Colonic mucosa (tissue), 4 donors: Measurements from ENCODE around the gene LYZL6. TPM values are rescaled to one million over a fixed set of nuclear protein-coding genes. Genes with fewer than 3 reads are reported as not detected.

Experiments
- DNase-seq: peaks from one replicate; pipeline ENCODE4 v3.0.0-alpha.2; 2020
- H3K27ac ChIP-seq: fragments of 200-600 bp; one replicate; pipeline ENCODE4 v1.8.0; 2021
- H3K27me3 ChIP-seq: fragments of 200-600 bp; one replicate; pipeline ENCODE4 v1.8.0; 2021
- H3K36me3 ChIP-seq: fragments of 200-600 bp; one replicate; pipeline ENCODE4 v1.8.0; 2021
- H3K4me1 ChIP-seq: fragments of 200-600 bp; one replicate; pipeline ENCODE4 v1.8.0; 2021; ENCODE audit warnings: mild to moderate bottlenecking
- H3K4me3 ChIP-seq: fragments of 200-600 bp; one replicate; pipeline ENCODE4 v1.8.0; 2021
- H3K9ac ChIP-seq, 2 donors: one replicate each; pipeline ENCODE4 v1.7.0; 2013; ENCODE audit warnings: control low read depth in 2 of 2, low read depth in 2 of 2, low read length in 2 of 2
- H3K9me3 ChIP-seq: fragments of 200-600 bp; one replicate; pipeline ENCODE4 v1.8.0; 2021
- CTCF ChIP-seq: fragments of 200-600 bp; IDR thresholded peaks from one replicate; pipeline ENCODE4 v1.8.0; 2022; ENCODE audit warnings: antibody characterized with exemption, mild to moderate bottlenecking
- intact Hi-C: fragments of 100-400 bp; cut with DNase I; formaldehyde crosslinking; loops from one replicate; pipeline ENCODE4 v1.14.1; 2022
- total RNA-seq, 2 donors: library from RNA; stranded (reverse); fragmentation: NEBNext Ultra II Directional in 1 of 2; extraction: Animal tissue kit (Norgen Biotek cat#: 25700) in 1 of 2; gene quantifications; one replicate each; pipeline ENCODE4 v1.2.1, GENCODE V29; 2021
- donor health status: healthy.
- donor health status: DM: no; HTN: no; CAD: no.
- donor health status: DM: no; HTN: no; CAD: no.

Gene LYZL6
- total RNA-seq, 2 donors from 2014 or later: not detected

DNA sequence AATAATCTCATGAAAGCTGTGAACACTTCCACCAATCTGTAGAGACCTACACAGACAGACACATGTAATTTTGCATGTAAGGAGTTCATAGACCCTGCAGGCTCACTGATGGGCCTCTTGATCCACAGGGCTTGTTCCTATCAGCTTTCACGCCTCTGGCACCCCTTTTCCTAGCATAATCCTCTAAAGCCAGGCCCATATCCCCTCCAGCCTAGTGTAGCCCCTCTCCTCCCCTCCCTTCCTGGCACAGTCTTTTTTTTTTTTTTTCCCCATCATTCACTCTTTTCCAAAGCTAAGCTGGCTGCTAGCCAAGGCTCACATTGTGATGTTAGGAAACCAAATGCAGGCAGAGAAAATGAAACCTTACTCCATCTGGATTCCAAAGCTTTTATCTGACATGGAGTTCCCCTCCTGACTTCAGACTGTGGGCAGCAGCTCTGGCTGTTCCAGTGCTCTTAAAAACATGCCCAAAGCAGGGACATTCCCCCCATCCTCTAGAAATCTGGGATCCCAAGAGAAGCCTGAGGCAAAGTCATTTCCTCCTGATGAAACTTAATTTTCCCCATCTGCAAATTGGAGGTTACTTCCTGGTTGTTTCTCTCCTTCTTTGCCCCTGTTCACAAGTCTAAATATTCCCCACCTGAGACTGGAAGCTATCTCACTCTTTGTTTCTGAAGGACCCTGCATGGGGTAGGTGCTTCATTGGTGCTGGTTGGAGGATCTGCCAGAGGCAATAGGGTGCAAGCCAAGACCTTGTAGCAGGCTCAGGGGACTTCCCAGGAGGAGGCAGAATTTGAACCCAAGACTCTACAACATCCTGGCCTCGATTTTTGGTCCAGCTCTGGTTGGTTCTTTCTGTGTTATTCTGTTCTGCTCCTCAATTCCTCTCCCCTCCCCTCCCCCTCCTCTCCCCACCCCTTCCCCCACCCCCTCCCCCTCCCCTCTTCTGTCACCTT, 53.4 kb downstream of the LYZL6 start:
- H3K36me3 ChIP-seq: no peaks in the 10 kb centered on the region
- H3K9ac ChIP-seq: no peak overlapping the region
- H3K27me3 ChIP-seq: no peaks in the 10 kb centered on the region
- TF ChIP-seq CTCF: no peak
- no peaks in the 10 kb centered on the region for H3K9me3 ChIP-seq
- H3K4me3 ChIP-seq: no peak overlapping the region
- intact Hi-C loops: no loop called here
- no peak overlapping the region for H3K27ac ChIP-seq
- no peak for DNase-seq
- no peaks in the 10 kb centered on the region for H3K4me1 ChIP-seq

GRCh38 chr17:35889241-35889640, 54.3 kb downstream of the LYZL6 start:
- Histone ChIP-seq H3K27me3 (no peaks in the 10 kb centered on the region), H3K27ac (no peak overlapping the region), H3K9ac (no peak overlapping the region), H3K9me3 (no peaks in the 10 kb centered on the region), H3K4me3 (no peak overlapping the region), H3K4me1 (no peaks in the 10 kb centered on the region), H3K36me3 (no peaks in the 10 kb centered on the region)
- no peak for DNase-seq
- TF ChIP-seq CTCF: no peak
- intact Hi-C loops: no loop called here

Other genes starting within 250 kb of the LYZL6 start
- gene RASL10B, start 212.1 kb downstream of the LYZL6 start, total RNA-seq: under 1 TPM; 0.07 to 0.21 TPM
- gene GAS2L2, start 190.5 kb downstream of the LYZL6 start, total RNA-seq: under 1 TPM in 1 of 2 donors, not detected in 1; 0.15 TPM
- gene C17orf50, start 182.8 kb downstream of the LYZL6 start, total RNA-seq: not detected
- gene MMP28, start 148.1 kb downstream of the LYZL6 start, total RNA-seq: 10 to 100 TPM; 62.5 to 66.7 TPM
- gene TAF15, start 134.2 kb downstream of the LYZL6 start, total RNA-seq: 100 to 1,000 TPM; 132 to 218 TPM
- not detected for gene HEATR9, start 74.8 kb downstream of the LYZL6 start, total RNA-seq
- gene CCL5, start 63.4 kb downstream of the LYZL6 start, total RNA-seq: 1 to 10 TPM; 3.6 to 4.4 TPM
- gene RDM1, start 12.9 kb downstream of the LYZL6 start, total RNA-seq: 1 to 10 TPM in 1 of 2 donors, under 1 TPM in 1; 0.66 to 7.8 TPM
- gene CCL16, start 37.8 kb upstream of the LYZL6 start, total RNA-seq: not detected
- 1 to 10 TPM; 1.3 to 2.4 TPM for gene CCL14, start 43.0 kb upstream of the LYZL6 start, total RNA-seq
- gene CCL15, start 57.8 kb upstream of the LYZL6 start, total RNA-seq: 10 to 100 TPM; 37.2 to 54.4 TPM
- gene CCL23, start 74.3 kb upstream of the LYZL6 start, total RNA-seq: under 1 TPM in 1 of 2 donors, not detected in 1; 0.59 TPM
- 1 to 10 TPM in 1 of 2 donors, under 1 TPM in 1; 0.54 to 3.5 TPM for gene CCL18, start 120.6 kb upstream of the LYZL6 start, total RNA-seq
- 1 to 10 TPM; 2.0 to 2.1 TPM for gene CCL3, start 146.4 kb upstream of the LYZL6 start, total RNA-seq
- gene CCL4, start 160.1 kb upstream of the LYZL6 start, total RNA-seq: 1 to 10 TPM; 1.2 to 3.8 TPM
- 1 to 10 TPM; 4.5 to 8.7 TPM for gene TBC1D3B, start 232.9 kb upstream of the LYZL6 start, total RNA-seq